Measurements from ENCODE around the gene RAB40C.

Gene RAB40C

GRCh38 chr16:643050-643368 lies 53.1 kb downstream of the RAB40C start:
- Histone ChIP-seq H3F3A (ENCODE audit: low read depth) (no peaks in the 10 kb centered on the region), H3K9me3 (ENCODE audit: insufficient read depth, low read depth, low read length) (no peaks in the 10 kb centered on the region), H3K4me2 (ENCODE audit: low read depth, low read length, poor library complexity, severe bottlenecking) (peak overlapping the region; percentile 76), H3K79me2 (ENCODE audit: insufficient read depth, low read length) (peaks cover 5% of the 10 kb centered on the region; the same call in 1 of the 2 replicates), H3K9me2 (replicated peaks; ENCODE audit: low read depth, low read length) (no peaks in the 10 kb centered on the region), H3K27me3 (ENCODE audit: insufficient read depth, low read length, poor library complexity, severe bottlenecking) (no peaks in the 10 kb centered on the region), H3K4me3 (ENCODE audit: low read length, poor library complexity, severe bottlenecking) (peak overlapping the region; percentile 82), H3K36me3 (ENCODE audit: insufficient read depth, low read length) (no peaks in the 10 kb centered on the region), H4K20me1 (ENCODE audit: insufficient read depth, low read length, poor library complexity, severe bottlenecking) (no peaks in the 10 kb centered on the region), H3K4me1 (ENCODE audit: insufficient read depth, low read length, poor library complexity, severe bottlenecking) (peaks cover 6% of the 10 kb centered on the region), H2AFZ (ENCODE audit: low read length) (no peak overlapping the region), H3K9ac (ENCODE audit: low read depth, low read length, poor library complexity, severe bottlenecking) (peak overlapping the region; percentile 62)
- no peak for TF ChIP-seq EZH2phosphoT487 (IDR thresholded peaks at IDR 0.05; ENCODE audit: borderline replicate concordance)
- no peak for TF ChIP-seq CTCF (conservative IDR thresholded peaks at IDR 0.05; ENCODE audit: low read length)

- no peaks in the 10 kb centered on the region for H3F3A ChIP-seq (ENCODE audit: low read depth)
- no peaks in the 10 kb centered on the region for H3K9me2 ChIP-seq (replicated peaks; ENCODE audit: low read depth, low read length)
- H3K9ac ChIP-seq (ENCODE audit: low read depth, low read length, poor library complexity, severe bottlenecking): no peak overlapping the region
- H4K20me1 ChIP-seq (ENCODE audit: insufficient read depth, low read length, poor library complexity, severe bottlenecking): no peaks in the 10 kb centered on the region
- no peaks in the 10 kb centered on the region for H3K9me3 ChIP-seq (ENCODE audit: insufficient read depth, low read depth, low read length)
- no peaks in the 10 kb centered on the region for H3K36me3 ChIP-seq (ENCODE audit: insufficient read depth, low read length)
- H3K4me3 ChIP-seq (ENCODE audit: low read length, poor library complexity, severe bottlenecking): no peak overlapping the region
- no peaks in the 10 kb centered on the region for H3K27me3 ChIP-seq (ENCODE audit: insufficient read depth, low read length, poor library complexity, severe bottlenecking)
- H3K79me2 ChIP-seq (ENCODE audit: insufficient read depth, low read length): peaks cover 8% of the 10 kb centered on the region; the same call in 1 of the 2 replicates
- no peak overlapping the region for H2AFZ ChIP-seq (ENCODE audit: low read length)
- H3K4me1 ChIP-seq (ENCODE audit: insufficient read depth, low read length, poor library complexity, severe bottlenecking): peaks cover 6% of the 10 kb centered on the region
- TF ChIP-seq CTCF (conservative IDR thresholded peaks at IDR 0.05; ENCODE audit: low read length): no peak
- TF ChIP-seq EZH2phosphoT487 (IDR thresholded peaks at IDR 0.05; ENCODE audit: borderline replicate concordance): no peak
- no peak overlapping the region for H3K4me2 ChIP-seq (ENCODE audit: low read depth, low read length, poor library complexity, severe bottlenecking)
Observed at GRCh38 chr16:644556-644955, 54.7 kb downstream of the RAB40C start.

- Histone ChIP-seq H2AFZ (ENCODE audit: low read length) (no peak overlapping the region), H3K9ac (ENCODE audit: low read depth, low read length, poor library complexity, severe bottlenecking) (no peak overlapping the region), H3K9me3 (ENCODE audit: insufficient read depth, low read depth, low read length) (no peaks in the 10 kb centered on the region), H4K20me1 (ENCODE audit: insufficient read depth, low read length, poor library complexity, severe bottlenecking) (no peaks in the 10 kb centered on the region), H3K9me2 (replicated peaks; ENCODE audit: low read depth, low read length) (no peaks in the 10 kb centered on the region), H3F3A (ENCODE audit: low read depth) (no peaks in the 10 kb centered on the region), H3K27me3 (ENCODE audit: insufficient read depth, low read length, poor library complexity, severe bottlenecking) (no peaks in the 10 kb centered on the region), H3K4me3 (ENCODE audit: low read length, poor library complexity, severe bottlenecking) (no peak overlapping the region), H3K4me2 (ENCODE audit: low read depth, low read length, poor library complexity, severe bottlenecking) (no peak overlapping the region), H3K79me2 (ENCODE audit: insufficient read depth, low read length) (peaks cover 8% of the 10 kb centered on the region; the same call in 1 of the 2 replicates), H3K4me1 (ENCODE audit: insufficient read depth, low read length, poor library complexity, severe bottlenecking) (peaks cover 6% of the 10 kb centered on the region), H3K36me3 (ENCODE audit: insufficient read depth, low read length) (no peaks in the 10 kb centered on the region)
- TF ChIP-seq EZH2phosphoT487 (IDR thresholded peaks at IDR 0.05; ENCODE audit: borderline replicate concordance) (no peak), CTCF (conservative IDR thresholded peaks at IDR 0.05; ENCODE audit: low read length) (no peak)
Observed at GRCh38 chr16:645852-646678, 56.2 kb downstream of the RAB40C start.

All from Loucy (cell line).